HG02852 (cell line): ENCODE measurements around the gene DNAJB12.

Source experiments
- ATAC-seq: cut with Tn5 transposase; IDR thresholded peaks from one replicate; pipeline ENCODE4 v1.9.1; 2021; ENCODE audit warnings: mild to moderate bottlenecking, moderate library complexity; ENCODE audit not compliant: unreplicated experiment

Gene DNAJB12

DNA sequence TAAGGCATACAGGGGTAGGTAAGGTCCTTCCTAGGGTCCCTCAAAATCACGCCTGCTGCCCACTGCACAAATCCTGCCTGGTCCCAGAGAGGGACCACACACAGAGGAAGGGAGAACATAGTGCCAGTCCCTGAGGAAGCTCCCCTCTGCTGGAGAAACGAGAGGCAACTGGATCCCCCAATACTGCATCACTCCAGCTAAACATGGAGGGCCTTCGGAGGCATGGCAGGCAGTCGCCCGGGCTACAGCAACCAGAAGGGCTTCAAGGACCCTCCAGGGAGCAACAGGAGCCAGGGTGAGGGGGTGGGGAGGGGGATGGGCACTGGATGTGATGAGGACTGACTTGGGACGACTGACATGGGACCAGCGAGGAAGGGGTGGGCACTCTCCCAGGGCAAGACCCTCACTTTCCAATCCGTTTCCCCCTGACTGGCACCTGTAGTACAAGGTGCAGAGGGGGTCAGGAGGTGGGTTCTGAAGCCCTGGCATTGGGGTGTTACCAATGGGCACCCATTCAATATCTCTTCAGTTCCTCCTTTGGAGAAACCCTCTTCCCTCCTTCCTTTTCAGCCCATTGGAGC is 59.3 kb downstream of the DNAJB12 start:
- no peak for ATAC-seq

GRCh38 chr10:72292223-72292691 is 62.5 kb downstream of the DNAJB12 start:
- ATAC-seq, result no peak

DNA sequence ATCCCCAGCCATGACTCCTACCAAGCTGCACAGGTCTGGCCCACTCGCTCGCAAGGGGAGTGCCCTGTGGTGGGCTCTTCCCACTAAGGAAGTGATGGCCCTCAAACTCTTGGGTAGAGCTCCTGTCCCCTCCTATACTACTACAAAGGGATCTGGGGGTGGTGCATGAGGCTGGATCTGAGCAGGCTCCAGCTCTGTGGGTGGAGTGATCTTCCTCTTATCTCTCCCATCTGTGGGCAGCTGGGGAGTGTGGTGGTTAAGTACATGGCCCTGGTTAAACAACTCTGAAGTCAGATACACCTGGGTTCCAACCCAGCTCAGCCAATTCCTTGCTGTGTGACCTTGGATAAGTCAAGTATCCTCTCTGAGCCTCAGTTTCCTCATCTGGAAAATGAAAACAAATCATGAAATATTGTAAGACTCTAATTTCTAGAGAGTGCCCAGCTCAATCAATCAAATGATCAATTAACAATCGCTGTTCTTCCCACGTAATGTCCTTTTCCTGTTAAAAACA is 63.6 kb downstream of the DNAJB12 start:
- no peak for ATAC-seq

DNA sequence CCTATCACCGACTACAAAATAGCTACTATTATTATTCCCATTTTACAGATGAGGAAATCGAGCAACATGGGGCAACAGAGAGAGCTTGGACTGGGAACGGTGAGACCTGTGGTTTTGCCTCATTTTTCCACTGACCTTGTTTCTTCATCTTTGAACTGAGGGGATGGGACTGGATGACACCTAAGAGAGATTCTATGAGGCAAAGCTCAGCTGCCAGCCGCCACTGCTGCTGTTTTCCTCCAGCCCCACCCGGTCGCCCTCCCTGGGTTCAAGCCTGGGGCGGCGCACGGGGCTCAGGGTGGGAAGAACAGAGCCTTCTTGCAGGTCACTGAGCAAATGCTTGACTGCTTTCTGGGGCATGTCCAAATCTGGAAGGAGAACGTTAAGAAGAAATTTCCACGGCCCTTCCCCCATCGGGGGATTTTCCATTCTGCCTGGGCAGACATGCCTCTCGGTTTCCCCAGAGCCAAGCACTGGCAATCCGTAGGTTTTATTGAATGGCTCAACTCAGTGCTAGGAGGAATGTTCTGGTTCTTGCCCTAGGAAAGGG is 68.7 kb downstream of the DNAJB12 start:
- no peak for ATAC-seq

GRCh38 chr10:72283131-72283530 is 71.6 kb downstream of the DNAJB12 start:
- ATAC-seq, result no peak
